K562 (cell line): Measurements from ENCODE around the gene STUB1. TPM values are rescaled to one million over a fixed set of nuclear protein-coding genes. Genes with fewer than 3 reads are reported as not detected.

Experiments used
- HMGN3 ChIP-seq: IDR thresholded peaks from 2 replicates; pipeline ENCODE4 v1.6.1; 2011; ENCODE audit warnings: borderline replicate concordance, low read depth, mild to moderate bottlenecking, mixed read lengths, low read length; ENCODE audit not compliant: insufficient read length; ENCODE audit errors: extremely low read depth
- IFI16 ChIP-seq: fragments of 250-450 bp; sonication (Bioruptor Pico); IDR thresholded peaks from 2 replicates; pipeline ENCODE4 v2.1.2; 2022; ENCODE audit warnings: mild to moderate bottlenecking, inconsistent platforms
- NR2C2 ChIP-seq, 2 experiments: fragments of 200-800 bp in 1 of 2; sonication (Bioruptor generic) in 1 of 2; sonication (generic) in 1 of 2; formaldehyde crosslinking in 1 of 2; IDR thresholded peaks; 2 replicates each; pipeline versions ENCODE4 v1.6.1 to v1.8.0; 2016 to 2022; ENCODE audit warnings: mild to moderate bottlenecking in 1 of 2, missing compliant biosample characterization in 1 of 2, missing genetic modification characterization in 1 of 2, missing genetic modification reagents in 1 of 2
- PHTF2 ChIP-seq: fragments of 250-450 bp; sonication (Bioruptor Pico); IDR thresholded peaks from 2 replicates; pipeline ENCODE4 v1.5.0; 2021; ENCODE audit warnings: mild to moderate bottlenecking
- POU5F1 ChIP-seq: fragments of 150-350 bp; IDR thresholded peaks from 2 replicates; pipeline ENCODE4 v1.6.1; 2014; ENCODE audit warnings: borderline replicate concordance, low read length, low read depth, mild to moderate bottlenecking; ENCODE audit not compliant: partially characterized antibody
- SRSF3 ChIP-seq: fragments of 200-400 bp; formaldehyde crosslinking; IDR thresholded peaks from 2 replicates; pipeline ENCODE4 v1.6.1; 2016; ENCODE audit warnings: mild to moderate bottlenecking, low read length, moderate library complexity; ENCODE audit not compliant: insufficient read depth
- STAG1 ChIP-seq: sonication (generic); formaldehyde crosslinking; IDR thresholded peaks from 2 replicates; pipeline ENCODE4 v1.5.0; 2020; ENCODE audit warnings: missing genetic modification reagents, borderline replicate concordance
- ZNF146 ChIP-seq: IDR thresholded peaks from one replicate; pipeline ENCODE4 v1.6.1; 2018; ENCODE audit warnings: missing compliant biosample characterization; ENCODE audit not compliant: unreplicated experiment
- ZNF445 ChIP-seq: fragments of 250-450 bp; sonication (Bioruptor Pico); IDR thresholded peaks from 2 replicates; pipeline ENCODE4 v1.4.0; 2020; ENCODE audit warnings: low read depth, mild to moderate bottlenecking, moderate library complexity
- polyA plus RNA-seq, 8 experiments: library from polyadenylated mRNA; depleted of rRNA in 4 of 8; stranded (reverse) in 5 of 8; unstranded in 3 of 8; fragments of >200 nt; fragmentation: Nextera tagmentation in 2 of 8; fragmentation: Illumina TruSeq in 1 of 8; extraction: Ambion mirVana in 2 of 8; extraction: Trizol in 1 of 8; gene quantifications; 2 replicates each; pipeline versions ENCODE4 v1.2.1 to v1.2.3, GENCODE V29; 2011 to 2014; ENCODE audit warnings: inconsistent platforms in 1 of 8, missing spikeins in 1 of 8
- total RNA-seq, 7 experiments: library from RNA; depleted of rRNA in 6 of 7; stranded (reverse); fragments of >200 nt in 6 of 7; fragmentation: Illumina TruSeq in 2 of 7; extraction: Trizol in 2 of 7; gene quantifications; 2 replicates each; pipeline versions ENCODE4 v1.2.1 to v1.2.3, GENCODE V29; 2011 to 2021; ENCODE audit warnings: low replicate concordance in 1 of 7
- TF ChIP-seq, protein P1 (sequence below): fragments of 450-650 bp; IDR thresholded peaks from 2 replicates; pipeline ENCODE4 v1.6.1; 2014; ENCODE audit warnings: low read depth, mild to moderate bottlenecking, moderate library complexity, borderline replicate concordance
- TF ChIP-seq, protein P2 (sequence below), 2 experiments: fragments of 450-650 bp; conservative IDR thresholded peaks; 2 replicates each; pipeline ENCODE4 v1.6.1; 2017; ENCODE audit warnings: mild to moderate bottlenecking in 2 of 2, moderate library complexity in 2 of 2
- TF ChIP-seq, protein P3 (sequence below): fragments of 150-350 bp; conservative IDR thresholded peaks from 2 replicates; pipeline ENCODE4 v1.6.1; 2014; ENCODE audit warnings: low read length
- TF ChIP-seq, protein P4 (sequence below): fragments of 250-450 bp; sonication (Bioruptor Pico); IDR thresholded peaks from 2 replicates; pipeline ENCODE4 v1.8.0; 2021; ENCODE audit warnings: mild to moderate bottlenecking, moderate library complexity
- TF ChIP-seq, protein P5 (sequence below): fragments of 250-450 bp; sonication (Bioruptor Pico); IDR thresholded peaks from 2 replicates; pipeline ENCODE4 v1.8.0; 2022; ENCODE audit warnings: inconsistent platforms, mild to moderate bottlenecking, moderate library complexity, borderline replicate concordance

Gene STUB1
- total and polyA plus RNA-seq, 9 of the 15 experiments (the other 6 are each of a cell fraction or from before 2014, with no cell fraction given), result 10.6 to 251 (median 152) TPM

DNA sequence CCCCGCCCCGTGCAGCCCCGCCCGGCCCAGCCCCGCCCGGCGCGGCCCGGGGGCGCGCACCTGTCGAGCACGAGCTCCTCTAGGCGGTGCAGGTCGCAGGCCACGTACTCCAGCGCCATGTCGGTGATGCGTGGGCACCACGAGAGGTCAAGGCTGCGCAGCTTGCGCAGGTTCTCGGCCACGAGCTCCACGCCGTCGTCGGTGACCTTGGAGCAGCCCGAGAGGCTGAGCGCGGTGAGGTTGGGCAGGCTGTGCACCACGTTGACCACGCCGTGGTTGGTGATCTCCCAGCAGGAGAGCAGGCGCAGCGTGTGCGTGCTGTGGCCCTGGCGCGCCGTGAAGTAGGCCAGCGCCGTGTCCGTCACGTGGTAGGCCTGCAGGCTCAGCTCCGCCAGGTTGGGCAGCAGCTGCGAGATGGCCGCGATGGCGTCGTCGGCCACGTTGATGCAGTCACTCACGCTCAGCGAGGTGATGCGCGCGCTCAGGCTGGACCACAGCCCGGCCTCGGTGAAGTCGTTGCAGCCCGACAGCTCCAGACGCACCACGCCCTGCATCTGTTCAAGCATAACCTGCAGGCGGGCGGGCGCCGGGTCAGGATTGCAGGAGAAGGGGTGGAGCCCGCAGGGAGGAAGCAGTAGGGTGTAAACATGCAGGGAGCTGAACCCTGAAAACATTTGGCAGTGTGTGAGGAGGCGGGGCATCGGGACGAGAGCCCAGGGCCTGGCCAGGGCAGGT is 15.3 kb downstream of the STUB1 start (continued):
- TF ChIP-seq, protein P1, sequence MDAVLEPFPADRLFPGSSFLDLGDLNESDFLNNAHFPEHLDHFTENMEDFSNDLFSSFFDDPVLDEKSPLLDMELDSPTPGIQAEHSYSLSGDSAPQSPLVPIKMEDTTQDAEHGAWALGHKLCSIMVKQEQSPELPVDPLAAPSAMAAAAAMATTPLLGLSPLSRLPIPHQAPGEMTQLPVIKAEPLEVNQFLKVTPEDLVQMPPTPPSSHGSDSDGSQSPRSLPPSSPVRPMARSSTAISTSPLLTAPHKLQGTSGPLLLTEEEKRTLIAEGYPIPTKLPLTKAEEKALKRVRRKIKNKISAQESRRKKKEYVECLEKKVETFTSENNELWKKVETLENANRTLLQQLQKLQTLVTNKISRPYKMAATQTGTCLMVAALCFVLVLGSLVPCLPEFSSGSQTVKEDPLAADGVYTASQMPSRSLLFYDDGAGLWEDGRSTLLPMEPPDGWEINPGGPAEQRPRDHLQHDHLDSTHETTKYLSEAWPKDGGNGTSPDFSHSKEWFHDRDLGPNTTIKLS, result peak; percentile 89
- TF ChIP-seq ZNF445 (CRISPR knock-in tag), result no peak
- TF ChIP-seq, protein P2, sequence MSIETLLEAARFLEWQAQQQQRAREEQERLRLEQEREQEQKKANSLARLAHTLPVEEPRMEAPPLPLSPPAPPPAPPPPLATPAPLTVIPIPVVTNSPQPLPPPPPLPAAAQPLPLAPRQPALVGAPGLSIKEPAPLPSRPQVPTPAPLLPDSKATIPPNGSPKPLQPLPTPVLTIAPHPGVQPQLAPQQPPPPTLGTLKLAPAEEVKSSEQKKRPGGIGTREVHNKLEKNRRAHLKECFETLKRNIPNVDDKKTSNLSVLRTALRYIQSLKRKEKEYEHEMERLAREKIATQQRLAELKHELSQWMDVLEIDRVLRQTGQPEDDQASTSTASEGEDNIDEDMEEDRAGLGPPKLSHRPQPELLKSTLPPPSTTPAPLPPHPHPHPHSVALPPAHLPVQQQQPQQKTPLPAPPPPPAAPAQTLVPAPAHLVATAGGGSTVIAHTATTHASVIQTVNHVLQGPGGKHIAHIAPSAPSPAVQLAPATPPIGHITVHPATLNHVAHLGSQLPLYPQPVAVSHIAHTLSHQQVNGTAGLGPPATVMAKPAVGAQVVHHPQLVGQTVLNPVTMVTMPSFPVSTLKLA (conservative IDR thresholded peaks at IDR 0.05), result peak; percentile 33 to 64; a peak in 3 of 4 replicates
- TF ChIP-seq, protein P3, sequence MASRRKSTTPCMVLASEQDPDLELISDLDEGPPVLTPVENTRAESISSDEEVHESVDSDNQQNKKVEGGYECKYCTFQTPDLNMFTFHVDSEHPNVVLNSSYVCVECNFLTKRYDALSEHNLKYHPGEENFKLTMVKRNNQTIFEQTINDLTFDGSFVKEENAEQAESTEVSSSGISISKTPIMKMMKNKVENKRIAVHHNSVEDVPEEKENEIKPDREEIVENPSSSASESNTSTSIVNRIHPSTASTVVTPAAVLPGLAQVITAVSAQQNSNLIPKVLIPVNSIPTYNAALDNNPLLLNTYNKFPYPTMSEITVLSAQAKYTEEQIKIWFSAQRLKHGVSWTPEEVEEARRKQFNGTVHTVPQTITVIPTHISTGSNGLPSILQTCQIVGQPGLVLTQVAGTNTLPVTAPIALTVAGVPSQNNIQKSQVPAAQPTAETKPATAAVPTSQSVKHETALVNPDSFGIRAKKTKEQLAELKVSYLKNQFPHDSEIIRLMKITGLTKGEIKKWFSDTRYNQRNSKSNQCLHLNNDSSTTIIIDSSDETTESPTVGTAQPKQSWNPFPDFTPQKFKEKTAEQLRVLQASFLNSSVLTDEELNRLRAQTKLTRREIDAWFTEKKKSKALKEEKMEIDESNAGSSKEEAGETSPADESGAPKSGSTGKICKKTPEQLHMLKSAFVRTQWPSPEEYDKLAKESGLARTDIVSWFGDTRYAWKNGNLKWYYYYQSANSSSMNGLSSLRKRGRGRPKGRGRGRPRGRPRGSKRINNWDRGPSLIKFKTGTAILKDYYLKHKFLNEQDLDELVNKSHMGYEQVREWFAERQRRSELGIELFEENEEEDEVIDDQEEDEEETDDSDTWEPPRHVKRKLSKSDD, result no peak
- TF ChIP-seq ZNF146 (CRISPR knock-in tag), result no peak
- TF ChIP-seq IFI16, result no peak
- TF ChIP-seq NR2C2 (CRISPR knock-in tag; IDR thresholded peaks at IDR 0.05), result peak; percentile 83; the same call in 1 of the 2 replicates
- TF ChIP-seq NR2C2 (tag; IDR thresholded peaks at IDR 0.05), result peak; percentile 57; the same call in 1 of the 2 replicates
- no peak for TF ChIP-seq SRSF3
- TF ChIP-seq, protein P4, sequence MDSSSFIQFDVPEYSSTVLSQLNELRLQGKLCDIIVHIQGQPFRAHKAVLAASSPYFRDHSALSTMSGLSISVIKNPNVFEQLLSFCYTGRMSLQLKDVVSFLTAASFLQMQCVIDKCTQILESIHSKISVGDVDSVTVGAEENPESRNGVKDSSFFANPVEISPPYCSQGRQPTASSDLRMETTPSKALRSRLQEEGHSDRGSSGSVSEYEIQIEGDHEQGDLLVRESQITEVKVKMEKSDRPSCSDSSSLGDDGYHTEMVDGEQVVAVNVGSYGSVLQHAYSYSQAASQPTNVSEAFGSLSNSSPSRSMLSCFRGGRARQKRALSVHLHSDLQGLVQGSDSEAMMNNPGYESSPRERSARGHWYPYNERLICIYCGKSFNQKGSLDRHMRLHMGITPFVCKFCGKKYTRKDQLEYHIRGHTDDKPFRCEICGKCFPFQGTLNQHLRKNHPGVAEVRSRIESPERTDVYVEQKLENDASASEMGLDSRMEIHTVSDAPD, result no peak
- no peak for TF ChIP-seq STAG1
- no peak for TF ChIP-seq PHTF2 (CRISPR knock-in tag)
- TF ChIP-seq, protein P5, sequence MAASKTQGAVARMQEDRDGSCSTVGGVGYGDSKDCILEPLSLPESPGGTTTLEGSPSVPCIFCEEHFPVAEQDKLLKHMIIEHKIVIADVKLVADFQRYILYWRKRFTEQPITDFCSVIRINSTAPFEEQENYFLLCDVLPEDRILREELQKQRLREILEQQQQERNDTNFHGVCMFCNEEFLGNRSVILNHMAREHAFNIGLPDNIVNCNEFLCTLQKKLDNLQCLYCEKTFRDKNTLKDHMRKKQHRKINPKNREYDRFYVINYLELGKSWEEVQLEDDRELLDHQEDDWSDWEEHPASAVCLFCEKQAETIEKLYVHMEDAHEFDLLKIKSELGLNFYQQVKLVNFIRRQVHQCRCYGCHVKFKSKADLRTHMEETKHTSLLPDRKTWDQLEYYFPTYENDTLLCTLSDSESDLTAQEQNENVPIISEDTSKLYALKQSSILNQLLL (CRISPR knock-in tag), result no peak
- TF ChIP-seq POU5F1, result no peak
- TF ChIP-seq HMGN3, result peak; percentile 18
